Fibroblast of the aortic adventitia (primary cell): ENCODE data around the gene ILK. TPM values are rescaled to one million over a fixed set of nuclear protein-coding genes. Genes with fewer than 3 reads are reported as not detected.

Experiments used
- DNase-seq: peaks from one replicate; pipeline ENCODE4 v3.0.0-alpha.2; 2010; ENCODE audit warnings: low read depth
- H3K4me3 ChIP-seq: 2 replicates; pipeline ENCODE4 v1.5.1; 2011; ENCODE audit warnings: low read depth, mild to moderate bottlenecking, control low read depth, low read length, moderate library complexity
- total RNA-seq: library from RNA; depleted of rRNA; stranded (reverse); fragments of >200 nt; gene quantifications from 2 replicates; pipeline ENCODE4 v1.2.3, GENCODE V29; 2012; ENCODE audit warnings: low replicate concordance
- TF ChIP-seq, protein P1 (sequence below): IDR thresholded peaks from 2 replicates; pipeline ENCODE4 v1.5.1; 2011; ENCODE audit warnings: mild to moderate bottlenecking, low read length, control low read depth, inconsistent platforms; ENCODE audit not compliant: insufficient read depth

The ILK gene
- total RNA-seq, 1 donor: 145 TPM

DNA sequence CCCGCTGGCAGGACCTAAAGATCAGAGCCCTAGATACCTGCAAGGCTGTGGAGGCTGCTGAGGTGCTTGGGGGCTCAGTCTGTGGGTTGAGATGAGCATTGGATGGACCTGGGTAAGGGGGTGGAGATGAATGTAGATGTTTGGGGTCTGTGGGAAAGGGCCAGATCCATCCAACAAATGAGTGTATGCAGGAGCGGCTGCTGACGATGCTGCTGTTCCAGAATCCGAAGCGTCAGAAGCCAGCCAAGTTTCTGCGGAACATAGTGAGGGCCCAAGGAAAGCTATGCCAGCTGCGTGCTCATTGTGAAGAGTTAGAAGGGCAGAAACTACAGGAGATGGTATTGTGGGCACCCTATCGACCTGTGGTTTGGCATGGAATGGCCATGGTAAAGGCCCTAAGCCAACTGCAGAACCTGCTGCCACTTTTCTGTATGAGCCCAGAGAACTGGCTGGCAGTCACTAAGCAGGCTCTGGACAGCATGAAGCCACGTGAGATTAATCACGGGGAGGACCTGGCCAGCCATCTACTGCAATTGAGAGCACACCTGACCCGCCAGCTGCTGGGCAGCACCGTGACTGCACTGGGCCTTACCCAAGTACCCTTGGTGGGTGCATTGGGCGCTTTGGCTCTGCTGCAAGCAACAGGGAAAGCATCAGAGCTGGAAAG, 36.7 kb upstream of the ILK start:
- no peak overlapping the region for H3K4me3 ChIP-seq
- TF ChIP-seq, protein P1, sequence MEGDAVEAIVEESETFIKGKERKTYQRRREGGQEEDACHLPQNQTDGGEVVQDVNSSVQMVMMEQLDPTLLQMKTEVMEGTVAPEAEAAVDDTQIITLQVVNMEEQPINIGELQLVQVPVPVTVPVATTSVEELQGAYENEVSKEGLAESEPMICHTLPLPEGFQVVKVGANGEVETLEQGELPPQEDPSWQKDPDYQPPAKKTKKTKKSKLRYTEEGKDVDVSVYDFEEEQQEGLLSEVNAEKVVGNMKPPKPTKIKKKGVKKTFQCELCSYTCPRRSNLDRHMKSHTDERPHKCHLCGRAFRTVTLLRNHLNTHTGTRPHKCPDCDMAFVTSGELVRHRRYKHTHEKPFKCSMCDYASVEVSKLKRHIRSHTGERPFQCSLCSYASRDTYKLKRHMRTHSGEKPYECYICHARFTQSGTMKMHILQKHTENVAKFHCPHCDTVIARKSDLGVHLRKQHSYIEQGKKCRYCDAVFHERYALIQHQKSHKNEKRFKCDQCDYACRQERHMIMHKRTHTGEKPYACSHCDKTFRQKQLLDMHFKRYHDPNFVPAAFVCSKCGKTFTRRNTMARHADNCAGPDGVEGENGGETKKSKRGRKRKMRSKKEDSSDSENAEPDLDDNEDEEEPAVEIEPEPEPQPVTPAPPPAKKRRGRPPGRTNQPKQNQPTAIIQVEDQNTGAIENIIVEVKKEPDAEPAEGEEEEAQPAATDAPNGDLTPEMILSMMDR: no peak
- no peak for DNase-seq

DNA sequence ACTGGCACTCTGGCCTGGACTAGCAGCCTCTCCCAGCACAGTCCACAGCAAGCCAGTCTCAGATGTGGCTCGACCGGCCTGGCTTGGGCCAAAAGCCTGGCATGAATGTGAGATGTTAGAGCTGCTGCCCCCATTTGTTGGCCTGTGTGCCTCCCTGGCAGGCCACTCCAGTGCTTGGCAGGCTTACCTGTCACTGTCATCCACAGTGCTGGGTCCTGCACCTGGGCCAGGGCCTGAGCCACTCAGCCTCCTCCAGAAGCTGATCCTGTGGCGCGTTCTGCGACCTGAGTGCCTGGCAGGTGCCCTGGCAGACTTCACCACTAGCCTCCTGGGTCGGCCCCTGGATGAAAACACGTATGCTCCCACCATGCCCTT, 36.2 kb upstream of the ILK start:
- DNase-seq: no peak
- no peak overlapping the region for H3K4me3 ChIP-seq
- TF ChIP-seq, protein P1: no peak

DNA sequence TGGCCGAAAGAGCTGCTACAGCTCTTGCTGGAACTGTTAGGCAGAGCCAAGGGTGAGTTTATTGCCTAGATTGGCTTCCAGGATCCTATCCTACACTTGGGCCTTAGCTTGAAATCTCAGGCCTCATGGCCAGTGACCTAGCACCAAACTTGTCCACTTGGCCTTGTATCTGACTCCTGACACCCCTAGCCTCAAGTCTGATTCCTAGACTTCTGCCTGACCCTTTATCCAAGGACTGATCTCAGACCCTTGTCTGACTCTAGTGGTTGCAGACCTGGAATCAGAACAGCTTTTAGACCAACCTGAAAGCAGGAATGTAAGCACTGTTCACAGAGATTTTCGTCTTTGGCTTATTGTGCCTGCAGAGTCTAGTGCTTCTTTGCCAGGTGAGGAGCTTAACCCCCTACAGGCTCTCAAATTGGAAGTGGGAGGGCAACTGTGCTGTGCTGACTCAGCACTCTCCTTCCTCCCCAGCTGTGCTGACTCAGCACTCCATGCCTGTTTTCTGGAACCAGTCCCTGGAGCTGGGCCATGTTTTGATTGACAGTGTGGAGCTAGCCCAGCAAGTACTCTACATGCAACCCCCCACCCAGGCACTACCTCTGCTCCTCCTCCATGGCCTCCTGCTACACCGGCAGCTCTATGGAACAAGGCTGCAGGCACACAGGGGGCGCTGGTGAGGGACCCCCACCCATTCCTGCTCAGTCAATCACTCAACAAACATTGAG, 35.2 kb upstream of the ILK start:
- H3K4me3 ChIP-seq: no peak overlapping the region
- DNase-seq: peak; percentile 85
- TF ChIP-seq, protein P1: no peak

DNA sequence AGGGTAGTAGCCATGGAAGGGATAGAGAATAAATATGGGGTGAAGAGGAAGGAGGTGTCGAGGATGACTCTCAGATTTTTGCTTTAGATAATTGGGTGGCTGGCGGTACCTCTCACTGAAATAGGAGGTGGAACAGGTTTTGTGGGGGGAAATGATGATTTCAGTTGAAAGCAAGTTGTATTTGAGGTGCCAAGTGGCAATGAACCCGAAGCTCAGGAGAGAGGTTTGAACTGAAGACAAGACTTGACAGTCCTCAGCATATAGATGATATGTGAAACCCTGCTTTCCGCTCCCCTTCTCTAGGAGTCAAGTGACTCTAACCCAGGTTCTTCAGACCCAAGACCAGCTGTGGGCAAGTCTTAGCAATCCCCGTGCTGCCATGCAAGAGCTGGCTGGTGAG, 33.9 kb upstream of the ILK start:
- no peak for DNase-seq
- no peak overlapping the region for H3K4me3 ChIP-seq
- TF ChIP-seq, protein P1: no peak

DNA sequence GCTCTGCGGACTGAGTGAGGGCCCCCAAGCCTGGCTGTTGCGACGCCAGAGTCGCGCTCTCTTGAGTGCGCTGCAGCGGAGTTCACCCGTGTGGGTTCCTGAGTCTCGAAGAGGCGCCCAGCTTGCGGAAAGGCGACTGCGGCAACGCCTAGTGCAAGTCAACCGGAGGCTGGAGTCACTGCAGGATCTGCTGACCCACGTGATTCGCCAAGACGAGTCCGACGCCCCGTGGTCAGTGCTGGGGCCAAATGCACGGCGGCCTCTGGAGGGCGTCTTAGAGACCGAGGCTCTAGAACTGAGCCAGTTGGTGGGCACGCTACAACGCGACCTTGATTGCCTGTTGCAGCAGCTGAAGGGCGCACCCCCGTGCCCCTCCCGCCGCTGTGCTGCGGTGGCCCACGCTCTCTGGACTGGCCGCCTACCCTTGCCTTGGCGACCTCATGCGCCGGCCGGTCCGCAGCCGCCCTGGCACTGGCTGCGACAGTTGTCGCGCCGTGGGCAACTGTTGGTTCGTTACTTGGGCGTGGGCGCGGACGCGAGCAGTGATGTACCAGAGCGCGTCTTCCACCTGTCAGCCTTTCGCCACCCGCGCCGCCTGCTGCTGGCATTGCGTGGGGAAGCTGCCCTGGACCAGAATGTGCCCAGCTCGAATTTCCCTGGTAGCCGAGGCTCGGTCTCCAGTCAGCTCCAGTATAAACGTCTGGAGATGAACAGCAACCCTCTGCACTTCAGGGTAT, 32.7 kb upstream of the ILK start:
- no peak for DNase-seq
- no peak overlapping the region for H3K4me3 ChIP-seq
- TF ChIP-seq, protein P1: no peak

DNA sequence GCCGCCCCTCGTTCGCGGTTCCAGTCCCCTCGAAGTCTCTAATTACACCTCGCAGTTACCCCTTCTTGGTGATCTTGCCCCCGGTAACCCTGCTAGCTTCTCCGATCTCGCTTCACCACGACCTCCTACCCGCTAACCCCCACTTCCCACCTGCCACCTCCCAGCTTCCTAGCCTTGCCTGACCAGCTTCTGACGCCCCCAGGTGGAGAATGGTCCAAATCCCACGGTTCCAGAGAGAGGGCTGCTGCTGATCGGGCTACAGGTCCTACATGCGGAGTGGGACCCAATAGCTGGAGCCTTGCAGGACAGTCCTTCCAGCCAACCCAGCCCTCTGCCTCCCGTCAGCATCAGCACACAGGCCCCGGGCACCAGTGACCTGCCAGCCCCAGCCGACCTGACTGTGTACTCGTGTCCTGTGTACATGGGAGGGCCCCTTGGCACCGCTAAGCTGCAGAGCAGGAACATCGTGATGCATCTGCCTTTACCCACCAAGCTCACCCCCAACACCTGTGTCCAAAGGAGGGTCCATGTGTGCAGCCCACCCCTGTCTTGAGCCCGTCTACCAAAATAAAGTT, 32.1 kb upstream of the ILK start:
- no peak overlapping the region for H3K4me3 ChIP-seq
- TF ChIP-seq, protein P1: no peak
- DNase-seq: no peak
